Mesendoderm (in vitro differentiated cells): ENCODE data around the gene PCYT1A.
"Not testable (repeated sequence)": the region's sequence is repeated elsewhere in the genome, so short reads cannot be mapped to it uniquely, and the experiment has no call there.

Experiments
- DNase-seq: peaks from one replicate; pipeline ENCODE4 v3.0.0; 2013
- H2AK5ac ChIP-seq: 2 replicates; pipeline ENCODE4 v1.6.1; 2013; ENCODE audit warnings: low read length, inconsistent platforms
- H2BK120ac ChIP-seq: 2 replicates; pipeline ENCODE4 v1.6.1; 2013; ENCODE audit warnings: low read depth, mild to moderate bottlenecking, low read length, moderate library complexity, mixed read lengths
- H2BK15ac ChIP-seq: replicated peaks from 2 replicates; pipeline ENCODE4 v1.6.1; 2013; ENCODE audit warnings: low read depth, mild to moderate bottlenecking, moderate library complexity
- H2BK5ac ChIP-seq: 2 replicates; pipeline ENCODE4 v1.6.1; 2013; ENCODE audit warnings: low read length, inconsistent platforms
- H3K18ac ChIP-seq: 2 replicates; pipeline ENCODE4 v1.6.1; 2013; ENCODE audit warnings: mild to moderate bottlenecking, low read length, mixed read lengths
- H3K23ac ChIP-seq: one replicate; pipeline ENCODE4 v1.6.1; 2013; ENCODE audit warnings: low read length
- H3K27ac ChIP-seq: 2 replicates; pipeline ENCODE4 v1.5.1; 2013; ENCODE audit warnings: low read depth, mild to moderate bottlenecking, inconsistent platforms, low read length, moderate library complexity
- H3K27me3 ChIP-seq: 2 replicates; pipeline ENCODE4 v1.6.1; 2013; ENCODE audit warnings: low read length, control low read depth, mild to moderate bottlenecking, inconsistent platforms; ENCODE audit not compliant: insufficient read depth, poor library complexity
- H3K36me3 ChIP-seq: 2 replicates; pipeline ENCODE4 v1.6.1; 2013; ENCODE audit warnings: low read length, inconsistent platforms; ENCODE audit not compliant: control insufficient read depth, insufficient read depth
- H3K4ac ChIP-seq: one replicate; pipeline ENCODE4 v1.6.1; 2013; ENCODE audit warnings: low read depth, mild to moderate bottlenecking, low read length, moderate library complexity
- H3K4me1 ChIP-seq: 2 replicates; pipeline ENCODE4 v1.6.1; 2013; ENCODE audit warnings: low read depth, low read length, inconsistent platforms; ENCODE audit not compliant: control insufficient read depth
- H3K4me2 ChIP-seq: 2 replicates; pipeline ENCODE4 v1.6.1; 2013; ENCODE audit warnings: low read length
- H3K4me3 ChIP-seq: 2 replicates; pipeline ENCODE4 v1.5.1; 2013; ENCODE audit warnings: mild to moderate bottlenecking, low read length
- H3K56ac ChIP-seq: one replicate; pipeline ENCODE4 v1.6.1; 2013; ENCODE audit warnings: low read length
- H3K79me1 ChIP-seq: 2 replicates; pipeline ENCODE4 v1.6.1; 2013; ENCODE audit warnings: low read length, inconsistent platforms
- H3K79me2 ChIP-seq: 2 replicates; pipeline ENCODE4 v1.6.1; 2013; ENCODE audit warnings: mild to moderate bottlenecking, low read length; ENCODE audit not compliant: control insufficient read depth, insufficient read depth
- H3K9ac ChIP-seq: 2 replicates; pipeline ENCODE4 v1.6.1; 2013; ENCODE audit warnings: low read length, inconsistent platforms
- H4K5ac ChIP-seq: one replicate; pipeline ENCODE4 v1.6.1; 2013; ENCODE audit warnings: low read length
- H4K8ac ChIP-seq: one replicate; pipeline ENCODE4 v1.6.1; 2013; ENCODE audit warnings: low read depth, mild to moderate bottlenecking, control low read depth, low read length, moderate library complexity
- WGBS: extraction: QIAGEN DNeasy Blood & Tissue Kit; methylation state at CpG from one replicate; pipeline ENCODE4 v1.1.7; 2013; ENCODE audit warnings: low lambda C conversion rate, missing lambda C conversion rate; ENCODE audit not compliant: insufficient coverage; ENCODE audit errors: extremely low coverage; 5-methylcytosine and 5-hydroxymethylcytosine counted together

The PCYT1A gene

GRCh38 chr3:196254376-196255283 lies 32.9 kb downstream of the PCYT1A start:
- Histone ChIP-seq H3K4me1 (no peaks in the 10 kb centered on the region), H3K27ac (no peak overlapping the region), H3K27me3 (no peaks in the 10 kb centered on the region), H2BK120ac (no peak overlapping the region), H3K4me3 (no peak overlapping the region), H3K18ac (no peak overlapping the region), H3K79me2 (no peaks in the 10 kb centered on the region), H3K79me1 (no peaks in the 10 kb centered on the region), H4K5ac (no peak overlapping the region), H3K4ac (no peak overlapping the region), H3K9ac (no peak overlapping the region), H3K56ac (no peak overlapping the region), H2BK15ac (no peak overlapping the region), H2AK5ac (no peak overlapping the region), H3K36me3 (no peaks in the 10 kb centered on the region), H2BK5ac (no peak overlapping the region), H4K8ac (no peak overlapping the region), H3K23ac (no peak overlapping the region), H3K4me2 (no peak overlapping the region)
- WGBS: no CpG with 5 or more reads among the region's 5 CpGs
- DNase-seq: no peak

- Histone ChIP-seq H4K5ac (no peak overlapping the region), H2AK5ac (no peak overlapping the region), H3K56ac (no peak overlapping the region), H3K4me3 (no peak overlapping the region), H3K4ac (no peak overlapping the region), H3K4me1 (no peaks in the 10 kb centered on the region), H2BK120ac (no peak overlapping the region), H3K79me2 (no peaks in the 10 kb centered on the region), H3K27me3 (no peaks in the 10 kb centered on the region), H3K23ac (no peak overlapping the region), H3K4me2 (no peak overlapping the region), H3K9ac (no peak overlapping the region), H3K79me1 (no peaks in the 10 kb centered on the region), H2BK5ac (no peak overlapping the region), H3K36me3 (peaks cover 3% of the 10 kb centered on the region), H3K18ac (no peak overlapping the region), H4K8ac (no peak overlapping the region), H2BK15ac (no peak overlapping the region), H3K27ac (no peak overlapping the region)
- DNase-seq: no peak
- WGBS: no CpG with 5 or more reads among the region's 16 CpGs
These were observed 35.6 kb downstream of the PCYT1A start for GRCh38 chr3:196251918-196252317.

GRCh38 chr3:196246612-196247308 lies 40.8 kb downstream of the PCYT1A start:
- no CpG with 5 or more reads among the region's 13 CpGs for WGBS
- Histone ChIP-seq H4K8ac (no peak overlapping the region), H2BK15ac (no peak overlapping the region), H3K27ac (no peak overlapping the region), H2BK5ac (no peak overlapping the region), H3K4me2 (no peak overlapping the region), H3K4ac (no peak overlapping the region), H2BK120ac (no peak overlapping the region), H3K23ac (no peak overlapping the region), H3K36me3 (peaks cover 8% of the 10 kb centered on the region), H3K79me1 (no peaks in the 10 kb centered on the region), H3K56ac (no peak overlapping the region), H3K4me3 (no peak overlapping the region), H2AK5ac (no peak overlapping the region), H3K18ac (no peak overlapping the region), H3K79me2 (no peaks in the 10 kb centered on the region), H3K9ac (no peak overlapping the region), H3K27me3 (no peaks in the 10 kb centered on the region), H4K5ac (no peak overlapping the region), H3K4me1 (no peaks in the 10 kb centered on the region)
- no peak for DNase-seq

- not testable (repeated sequence) for H4K5ac ChIP-seq
These were observed 43.4 kb downstream of the PCYT1A start for GRCh38 chr3:196244166-196244565.

GRCh38 chr3:196241704-196242103 lies 45.8 kb downstream of the PCYT1A start:
- Histone ChIP-seq H2BK120ac (no peak overlapping the region), H2AK5ac (no peak overlapping the region), H3K9ac (no peak overlapping the region), H3K4me2 (no peak overlapping the region), H3K23ac (no peak overlapping the region), H3K36me3 (peaks cover 8% of the 10 kb centered on the region), H3K18ac (no peak overlapping the region), H3K56ac (no peak overlapping the region), H4K5ac (no peak overlapping the region), H3K4me1 (no peaks in the 10 kb centered on the region), H3K79me2 (no peaks in the 10 kb centered on the region), H3K79me1 (no peaks in the 10 kb centered on the region), H3K4me3 (no peak overlapping the region), H2BK5ac (no peak overlapping the region), H2BK15ac (no peak overlapping the region), H3K27ac (no peak overlapping the region), H3K27me3 (no peaks in the 10 kb centered on the region), H3K4ac (no peak overlapping the region), H4K8ac (no peak overlapping the region)
- no CpG with 5 or more reads among the region's 8 CpGs for WGBS
- DNase-seq: no peak

More at GRCh38 chr3:196244166-196244565, 43.4 kb downstream of the PCYT1A start:
- H3K27ac ChIP-seq, H3K79me2 ChIP-seq, H2AK5ac ChIP-seq, H3K4me1 ChIP-seq, H3K23ac ChIP-seq, H3K56ac ChIP-seq, H3K36me3 ChIP-seq, H3K4me2 ChIP-seq, H2BK15ac ChIP-seq, H4K8ac ChIP-seq, H2BK5ac ChIP-seq, H3K27me3 ChIP-seq, DNase-seq, H3K9ac ChIP-seq, H3K18ac ChIP-seq, H2BK120ac ChIP-seq, H3K4me3 ChIP-seq, H3K79me1 ChIP-seq, H3K4ac ChIP-seq: not testable (repeated sequence)
- no CpG with 5 or more reads among the region's 34 CpGs for WGBS
